Thoracic aorta (tissue), 2 donors: ENCODE data around the gene PAQR4. TPM values are rescaled to one million over a fixed set of nuclear protein-coding genes. Genes with fewer than 3 reads are reported as not detected.

Source experiments
- ATAC-seq: fragments of 150-250 bp; one replicate; pipeline ENCODE4 v1.8.0; 2017; ENCODE audit warnings: low read depth; ENCODE audit not compliant: insufficient number of reproducible peaks, low FRiP score
- DNase-seq: peaks from one replicate; pipeline ENCODE4 v3.0.0-alpha.2; 2020; ENCODE audit warnings: low spot score
- H3K27ac ChIP-seq, 2 donors: fragments of 200-600 bp; sonication (generic); 1 replicate in 1 of 2; 2 replicates in 1 of 2; pipeline ENCODE4 v1.5.1; 2016; ENCODE audit warnings: mild to moderate bottlenecking in 2 of 2, moderate library complexity in 2 of 2
- H3K27me3 ChIP-seq: fragments of 200-600 bp; sonication (generic); replicated peaks from 2 replicates; pipeline ENCODE4 v1.6.0; 2016; ENCODE audit warnings: mild to moderate bottlenecking; ENCODE audit not compliant: insufficient read depth
- H3K36me3 ChIP-seq: fragments of 200-600 bp; sonication (generic); one replicate; pipeline ENCODE4 v1.5.1; 2016
- H3K4me1 ChIP-seq, 2 donors: fragments of 200-600 bp; sonication (generic); 1 replicate in 1 of 2; 2 replicates in 1 of 2; pipeline versions ENCODE4 v1.5.1 to v1.6.0; 2016; ENCODE audit warnings: low read depth in 2 of 2, mild to moderate bottlenecking in 1 of 2; ENCODE audit not compliant: control insufficient read depth in 1 of 2
- H3K4me3 ChIP-seq: fragments of 200-600 bp; sonication (generic); 2 replicates; pipeline ENCODE4 v1.5.1; 2016; ENCODE audit warnings: mild to moderate bottlenecking
- H3K9me3 ChIP-seq: fragments of 200-600 bp; sonication (generic); 2 replicates; pipeline ENCODE4 v1.5.1; 2016
- total RNA-seq, 2 donors: library from RNA; depleted of rRNA; stranded (reverse); fragments of >200 nt; gene quantifications; one replicate each; pipeline versions ENCODE4 v1.1.0 to v1.2.3, GENCODE V29; 2016
- TF ChIP-seq, protein P1 (sequence below): fragments of 200-600 bp; sonication (generic); IDR thresholded peaks from one replicate; pipeline ENCODE4 v1.5.1; 2019; ENCODE audit warnings: antibody characterized with exemption

The PAQR4 gene
- total RNA-seq, 2 donors from 2014 or later = 3.1 to 5.8 TPM

DNA sequence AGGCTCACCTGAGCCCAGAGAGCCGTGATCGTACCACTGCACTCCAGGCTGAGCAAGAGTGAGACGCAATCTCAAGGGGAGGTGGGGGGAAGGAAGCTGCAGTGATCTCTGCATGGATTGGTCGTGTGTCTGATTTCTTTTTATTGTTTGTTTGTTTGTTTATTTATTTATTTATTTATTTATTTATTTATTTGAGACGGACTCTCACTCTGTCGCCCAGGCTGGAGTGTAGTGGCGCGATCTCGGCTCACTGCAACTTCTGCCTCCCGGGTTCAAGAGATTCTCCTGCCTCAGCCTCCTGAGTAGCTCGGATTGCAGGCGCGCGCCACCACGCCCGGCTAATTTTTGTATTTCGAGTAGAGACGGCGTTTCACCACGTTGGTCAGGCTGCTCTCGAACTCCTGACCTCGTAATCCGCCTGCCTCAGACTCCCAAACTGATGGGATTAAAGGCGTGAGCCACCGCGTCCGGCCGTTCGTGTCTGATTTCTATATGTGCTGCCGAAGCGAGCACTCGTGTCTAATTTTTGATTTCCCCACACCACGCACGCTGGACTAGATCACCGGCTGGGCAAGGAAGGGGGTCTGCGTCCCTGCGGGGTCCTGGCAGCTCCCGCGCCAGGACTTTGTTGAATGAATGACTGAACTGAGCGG, 50.6 kb downstream of the PAQR4 start:
- peaks cover 0 to 30% of the 10 kb centered on the region in 2 donors for H3K4me1 ChIP-seq
- peak overlapping the region; percentile 98 for H3K4me3 ChIP-seq
- TF ChIP-seq, protein P1, sequence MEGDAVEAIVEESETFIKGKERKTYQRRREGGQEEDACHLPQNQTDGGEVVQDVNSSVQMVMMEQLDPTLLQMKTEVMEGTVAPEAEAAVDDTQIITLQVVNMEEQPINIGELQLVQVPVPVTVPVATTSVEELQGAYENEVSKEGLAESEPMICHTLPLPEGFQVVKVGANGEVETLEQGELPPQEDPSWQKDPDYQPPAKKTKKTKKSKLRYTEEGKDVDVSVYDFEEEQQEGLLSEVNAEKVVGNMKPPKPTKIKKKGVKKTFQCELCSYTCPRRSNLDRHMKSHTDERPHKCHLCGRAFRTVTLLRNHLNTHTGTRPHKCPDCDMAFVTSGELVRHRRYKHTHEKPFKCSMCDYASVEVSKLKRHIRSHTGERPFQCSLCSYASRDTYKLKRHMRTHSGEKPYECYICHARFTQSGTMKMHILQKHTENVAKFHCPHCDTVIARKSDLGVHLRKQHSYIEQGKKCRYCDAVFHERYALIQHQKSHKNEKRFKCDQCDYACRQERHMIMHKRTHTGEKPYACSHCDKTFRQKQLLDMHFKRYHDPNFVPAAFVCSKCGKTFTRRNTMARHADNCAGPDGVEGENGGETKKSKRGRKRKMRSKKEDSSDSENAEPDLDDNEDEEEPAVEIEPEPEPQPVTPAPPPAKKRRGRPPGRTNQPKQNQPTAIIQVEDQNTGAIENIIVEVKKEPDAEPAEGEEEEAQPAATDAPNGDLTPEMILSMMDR = no peak

DNA sequence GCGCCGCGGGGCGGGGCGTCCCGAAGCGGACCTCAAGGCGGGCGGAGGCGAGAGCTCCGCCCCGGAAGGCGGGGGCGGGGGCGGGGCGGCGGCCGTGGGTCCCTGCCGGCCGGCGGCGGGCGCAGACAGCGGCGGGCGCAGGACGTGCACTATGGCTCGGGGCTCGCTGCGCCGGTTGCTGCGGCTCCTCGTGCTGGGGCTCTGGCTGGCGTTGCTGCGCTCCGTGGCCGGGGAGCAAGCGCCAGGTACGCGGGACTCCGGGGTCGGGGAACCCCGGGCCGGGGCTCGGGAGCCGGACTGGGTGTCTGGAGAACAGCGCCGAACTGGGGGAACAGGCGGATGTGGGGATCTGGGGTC, 51.1 kb downstream of the PAQR4 start, which contains the start of gene TNFRSF12A:
TSS of gene TNFRSF12A (plus strand) at position 122 of the 357 bp plus-strand sequence. CDS start at position 152, 30 bp downstream.
- peak within 1 kb of the TSS; percentile 94 to 100 for H3K27ac ChIP-seq
- peaks cover 0 to 35% of the 10 kb centered on the region in 2 donors for H3K4me1 ChIP-seq
- ATAC-seq (no peak), DNase-seq (no peak)
- H3K27me3 ChIP-seq = no peaks in the 10 kb centered on the region
- TF ChIP-seq, protein P1 = no peak
- H3K9me3 ChIP-seq = no peaks in the 10 kb centered on the region
- H3K36me3 ChIP-seq = no peaks in the 10 kb centered on the region
- H3K4me3 ChIP-seq = peak within 1 kb of the TSS; percentile 98

More for the DNA sequence above, 50.6 kb downstream of the PAQR4 start:
- Histone ChIP-seq H3K27ac (peak overlapping the region; percentile 20 to 100), H3K27me3 (no peaks in the 10 kb centered on the region), H3K36me3 (no peaks in the 10 kb centered on the region), H3K9me3 (no peaks in the 10 kb centered on the region)
- no peak for DNase-seq
- ATAC-seq = no peak

DNA sequence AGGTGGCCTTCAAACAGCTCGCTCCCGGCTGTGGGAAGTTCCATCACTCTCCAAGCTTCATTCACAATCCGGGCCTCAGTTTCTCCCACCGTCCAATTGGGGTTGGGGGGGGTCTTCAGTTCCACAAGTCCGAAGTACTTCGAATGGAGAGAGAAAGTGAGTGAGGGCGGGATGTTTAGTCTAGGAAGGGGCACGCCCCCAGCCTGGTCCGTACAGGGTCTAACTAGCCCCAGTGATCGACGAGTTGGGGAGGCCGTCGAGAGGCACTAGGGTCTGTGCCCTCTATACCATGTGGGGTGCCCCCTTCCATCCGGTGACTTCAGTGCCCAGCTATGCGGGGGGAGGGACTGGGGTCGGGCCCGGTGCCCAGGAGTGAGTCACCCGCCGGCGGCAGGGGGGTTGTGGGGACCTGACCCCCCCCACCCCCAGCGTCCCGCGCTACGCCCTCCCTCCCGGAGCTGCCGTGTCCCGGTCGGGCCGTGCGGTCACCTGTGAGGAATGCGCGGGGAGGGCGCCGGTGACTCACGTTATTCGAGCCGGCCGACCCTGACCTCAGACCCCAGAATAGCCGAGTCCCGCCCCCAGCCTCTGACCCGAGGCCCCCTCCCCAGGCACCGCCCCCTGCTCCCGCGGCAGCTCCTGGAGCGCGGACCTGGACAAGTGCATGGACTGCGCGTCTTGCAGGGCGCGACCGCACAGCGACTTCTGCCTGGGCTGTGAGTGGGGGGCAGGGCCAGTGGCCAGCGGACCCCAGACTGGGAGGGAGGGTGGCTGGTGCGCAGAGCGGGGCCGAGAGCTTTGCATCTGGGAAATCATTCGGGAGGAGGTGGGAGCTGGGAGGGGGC, 51.7 kb downstream of the PAQR4 start:
- TF ChIP-seq, protein P1 = no peak
- no peaks in the 10 kb centered on the region for H3K9me3 ChIP-seq
- H3K36me3 ChIP-seq = peaks cover 2% of the 10 kb centered on the region
- ATAC-seq (peak; percentile 52), DNase-seq (peak; percentile 76)
- peaks cover 0 to 39% of the 10 kb centered on the region in 2 donors for H3K4me1 ChIP-seq
- H3K27ac ChIP-seq = peak overlapping the region; percentile 94 to 100
- no peaks in the 10 kb centered on the region for H3K27me3 ChIP-seq
- peak overlapping the region; percentile 98 for H3K4me3 ChIP-seq

DNA sequence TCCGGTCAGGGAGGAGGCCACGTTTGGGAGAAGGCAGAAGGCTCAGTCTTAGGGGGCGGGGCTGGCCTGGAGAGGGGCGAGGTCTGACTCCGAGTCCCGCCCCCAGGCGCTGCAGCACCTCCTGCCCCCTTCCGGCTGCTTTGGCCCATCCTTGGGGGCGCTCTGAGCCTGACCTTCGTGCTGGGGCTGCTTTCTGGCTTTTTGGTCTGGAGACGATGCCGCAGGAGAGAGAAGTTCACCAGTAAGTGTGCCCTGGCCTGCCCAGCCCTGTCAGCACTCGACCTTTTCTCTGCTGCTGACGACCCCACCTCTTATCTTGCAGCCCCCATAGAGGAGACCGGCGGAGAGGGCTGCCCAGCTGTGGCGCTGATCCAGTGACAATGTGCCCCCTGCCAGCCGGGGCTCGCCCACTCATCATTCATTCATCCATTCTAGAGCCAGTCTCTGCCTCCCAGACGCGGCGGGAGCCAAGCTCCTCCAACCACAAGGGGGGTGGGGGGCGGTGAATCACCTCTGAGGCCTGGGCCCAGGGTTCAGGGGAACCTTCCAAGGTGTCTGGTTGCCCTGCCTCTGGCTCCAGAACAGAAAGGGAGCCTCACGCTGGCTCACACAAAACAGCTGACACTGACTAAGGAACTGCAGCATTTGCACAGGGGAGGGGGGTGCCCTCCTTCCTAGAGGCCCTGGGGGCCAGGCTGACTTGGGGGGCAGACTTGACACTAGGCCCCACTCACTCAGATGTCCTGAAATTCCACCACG, 52.5 kb downstream of the PAQR4 start:
- Histone ChIP-seq H3K27me3 (no peaks in the 10 kb centered on the region), H3K36me3 (peaks cover 10% of the 10 kb centered on the region), H3K4me1 (peaks cover 0 to 39% of the 10 kb centered on the region in 2 donors), H3K27ac (peak overlapping the region; percentile 94 to 100), H3K9me3 (no peaks in the 10 kb centered on the region), H3K4me3 (peak overlapping the region; percentile 98)
- TF ChIP-seq, protein P1 = peak; percentile 6
- DNase-seq = peak; percentile 75
- peak; percentile 30 for ATAC-seq
